Stimulated activated CD8-positive, alpha-beta memory T cell treated with anti-CD3 and anti-CD28 coated beads, Interleukin-12 subunit alpha, Interleukin-12 subunit beta, amount 100 ng/mL, for 4 hours (primary cell): ENCODE data around the gene CYBA.

Source experiments
- DNase-seq: peaks from one replicate; pipeline ENCODE4 v3.0.0-alpha.2; 2020; ENCODE audit warnings: low read depth

The CYBA gene

DNA sequence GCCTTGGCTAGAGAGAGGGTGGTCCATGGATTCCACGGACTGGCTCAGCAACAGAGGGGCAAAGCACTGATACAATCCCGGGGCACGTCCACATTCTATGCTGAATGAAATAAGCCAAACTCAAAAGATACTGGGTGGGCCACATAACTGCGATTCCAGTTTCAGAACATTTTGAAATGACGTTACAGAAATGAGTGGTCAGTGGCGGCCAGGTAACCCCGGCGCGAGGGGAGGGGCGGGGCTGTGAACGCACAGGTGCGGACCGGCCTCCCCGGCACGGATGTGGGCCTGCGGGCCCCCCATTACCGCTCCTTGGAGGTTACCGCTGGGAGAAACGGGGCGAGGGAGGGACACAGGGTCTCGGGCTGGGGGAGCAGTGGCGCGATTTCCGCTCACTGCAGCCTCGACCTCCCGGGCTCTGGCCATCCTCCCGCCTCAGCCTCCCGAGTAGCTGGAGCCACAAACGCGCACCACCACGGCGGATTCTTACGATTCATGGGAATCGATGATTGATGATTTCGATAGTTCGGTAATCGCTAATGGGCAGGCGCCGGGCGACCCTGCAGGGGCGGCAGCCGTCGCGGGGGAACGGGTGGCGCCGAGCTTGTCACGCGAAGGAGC, 11.5 kb upstream of the CYBA start:
- no peak for DNase-seq

- no peak for DNase-seq
These were observed 10.6 kb upstream of the CYBA start for GRCh38 chr16:88661468-88661867.

DNA sequence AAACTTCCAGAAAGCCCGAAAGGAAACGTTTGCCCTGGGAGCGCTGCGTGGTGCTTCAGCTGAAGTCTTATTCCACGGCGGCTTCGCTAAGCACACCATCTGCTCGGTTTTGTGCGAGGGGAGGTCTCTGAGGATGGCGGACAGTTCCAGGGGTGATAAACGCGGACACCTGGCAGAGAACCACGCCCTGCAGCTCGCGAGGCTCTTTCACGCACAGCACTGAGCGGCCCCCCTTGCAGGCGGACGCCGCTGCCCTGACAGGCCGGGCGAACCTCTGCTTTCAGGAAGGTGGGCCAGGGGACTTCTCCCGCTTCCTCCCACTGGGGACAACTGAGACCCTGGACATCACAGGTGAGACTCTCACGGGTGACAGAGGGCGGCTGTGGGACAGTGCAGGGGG, 8.3 kb upstream of the CYBA start:
- DNase-seq = no peak

- no peak for DNase-seq
These were observed 7.9 kb upstream of the CYBA start for GRCh38 chr16:88658714-88659113.

DNA sequence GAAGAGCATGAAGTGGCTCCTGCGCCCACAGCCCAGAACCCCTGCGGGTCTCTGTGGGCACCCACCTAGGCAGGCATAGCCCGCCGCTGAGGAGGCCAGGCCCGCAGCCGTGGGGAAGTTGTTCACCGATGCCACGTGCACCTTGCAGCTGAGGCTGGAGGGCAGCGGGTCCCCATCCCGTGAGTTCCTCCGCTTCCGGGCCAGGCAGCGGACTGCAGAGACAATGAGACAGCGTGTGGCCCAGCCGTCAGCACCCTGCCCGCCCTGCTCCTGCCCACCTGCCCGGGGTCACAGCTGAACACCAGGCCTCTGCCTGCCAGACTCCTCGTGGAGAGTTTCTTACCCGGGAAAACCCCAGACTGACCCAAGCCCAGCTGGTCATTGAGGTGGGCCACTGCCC, 6.5 kb upstream of the CYBA start:
- no peak for DNase-seq

DNA sequence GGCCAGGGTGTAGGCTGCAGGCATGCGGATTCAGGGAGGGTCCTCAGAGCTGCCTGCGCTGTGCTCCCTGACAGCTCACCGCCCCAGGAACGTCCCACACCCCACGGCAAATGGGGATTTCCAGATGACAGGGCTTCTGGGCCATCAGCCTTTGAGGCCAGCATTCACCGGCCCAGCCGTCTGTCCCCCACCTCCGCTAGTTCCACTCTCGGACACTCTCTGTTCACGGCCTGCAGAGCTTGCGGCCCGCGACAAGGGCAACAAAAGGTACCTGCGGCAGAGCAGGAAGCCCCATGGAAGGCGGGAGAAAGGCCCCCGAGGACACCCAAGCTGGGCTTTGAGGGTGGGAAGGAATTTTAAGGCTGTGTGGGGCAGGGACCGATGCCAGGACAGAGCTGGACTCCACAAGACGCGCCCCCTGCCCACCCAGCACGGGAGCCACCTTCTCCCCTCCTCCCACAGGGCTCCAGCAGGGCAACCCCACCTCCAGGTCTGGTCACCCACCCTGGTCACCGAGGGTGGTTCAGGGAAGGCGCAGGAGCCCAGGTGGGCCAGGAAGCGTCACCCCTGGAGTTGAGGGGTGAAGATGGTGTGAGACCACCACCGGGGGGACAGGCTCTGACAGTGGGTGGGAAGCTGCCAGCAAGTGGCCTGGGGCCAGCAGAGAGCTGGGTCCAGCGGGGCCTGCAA, 5.6 kb upstream of the CYBA start:
- DNase-seq = no peak

DNA sequence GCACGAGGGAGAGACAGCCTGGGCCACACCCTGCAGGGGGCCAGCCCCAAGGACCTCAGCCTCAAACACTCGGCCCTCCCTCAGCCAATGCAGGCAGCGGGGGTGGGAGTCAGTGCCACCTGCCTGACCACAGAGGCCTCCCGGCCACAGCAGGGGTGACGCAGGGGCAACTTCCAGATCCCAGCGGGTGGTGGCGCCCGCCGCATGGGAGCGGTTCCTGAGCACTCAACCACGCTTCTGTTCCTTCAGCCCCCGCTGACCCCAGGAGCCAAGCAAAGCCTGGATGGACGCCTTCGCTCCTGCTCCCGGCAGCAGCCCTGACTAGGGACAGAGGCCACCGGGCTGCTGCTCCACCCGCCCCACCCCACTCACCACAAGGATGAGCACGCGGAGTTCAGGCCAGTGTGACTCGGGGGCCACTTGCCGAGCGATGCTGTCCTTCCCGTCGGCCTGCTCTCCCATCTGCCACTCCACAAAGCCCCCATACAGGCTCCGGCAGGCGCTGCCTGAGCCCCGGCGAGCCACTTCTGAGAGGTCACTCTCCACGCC, 5.0 kb upstream of the CYBA start:
- no peak for DNase-seq

- DNase-seq = no peak
These were observed 4.3 kb upstream of the CYBA start for GRCh38 chr16:88655053-88655732.

DNA sequence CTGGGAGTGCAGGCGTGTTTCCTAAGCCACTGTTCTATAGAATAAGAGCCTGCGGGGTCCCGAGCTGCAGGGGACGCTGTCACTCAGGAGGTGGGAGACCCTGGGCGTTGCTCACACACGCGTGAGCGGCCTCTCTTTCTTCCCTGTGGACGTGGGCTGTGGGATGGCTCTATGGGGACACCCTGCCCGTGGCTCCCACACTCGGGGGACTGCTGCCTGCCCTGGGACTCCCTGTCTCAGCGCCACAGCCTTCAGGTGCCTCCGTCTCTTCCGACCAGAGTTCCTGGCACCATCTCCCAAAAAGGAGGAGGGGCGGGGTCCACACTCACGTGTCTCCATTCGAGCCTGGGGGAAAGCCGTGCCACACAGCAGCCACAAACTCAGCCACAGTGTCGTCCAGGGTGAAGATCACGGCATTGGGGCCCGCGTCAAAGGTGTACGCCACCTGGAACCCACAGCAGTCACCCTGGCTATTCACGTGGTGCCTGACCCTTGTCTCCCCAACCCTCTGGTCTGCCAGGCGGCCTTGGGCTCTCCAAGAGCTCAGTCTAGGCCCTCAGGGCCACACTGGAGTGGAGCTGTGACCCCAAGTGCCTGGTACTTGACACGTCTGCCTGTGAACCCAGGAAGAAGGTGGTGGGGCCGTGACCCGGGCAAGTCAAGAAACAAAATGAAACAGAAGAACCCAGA, 3.7 kb upstream of the CYBA start:
- DNase-seq = no peak

GRCh38 chr16:88653596-88654362, 2.9 kb upstream of the CYBA start:
- no peak for DNase-seq

DNA sequence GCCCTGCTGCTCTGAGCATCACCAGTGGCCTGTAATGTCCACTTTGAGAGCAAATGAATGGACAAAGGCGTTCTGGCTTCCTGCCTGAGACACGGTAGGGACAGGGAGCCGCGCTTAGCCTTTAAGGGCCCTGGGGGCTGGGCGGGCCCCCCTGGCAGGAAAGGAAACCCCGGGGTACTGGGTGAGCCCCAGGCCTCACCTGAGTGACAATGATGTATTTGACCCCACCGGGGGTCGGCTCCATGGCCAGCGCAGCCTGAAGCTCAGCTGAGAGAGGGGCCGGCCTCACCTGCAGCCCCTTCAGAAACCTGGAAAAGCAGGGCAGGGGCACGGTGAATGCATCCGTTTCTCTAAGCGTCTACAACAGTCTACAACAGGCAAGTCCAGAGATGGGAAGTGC, 2.2 kb upstream of the CYBA start:
- DNase-seq = no peak

- no peak for DNase-seq
These were observed 1.9 kb upstream of the CYBA start for GRCh38 chr16:88652762-88653063.

- DNase-seq = no peak
These were observed 1.3 kb upstream of the CYBA start for GRCh38 chr16:88651989-88652761.

DNA sequence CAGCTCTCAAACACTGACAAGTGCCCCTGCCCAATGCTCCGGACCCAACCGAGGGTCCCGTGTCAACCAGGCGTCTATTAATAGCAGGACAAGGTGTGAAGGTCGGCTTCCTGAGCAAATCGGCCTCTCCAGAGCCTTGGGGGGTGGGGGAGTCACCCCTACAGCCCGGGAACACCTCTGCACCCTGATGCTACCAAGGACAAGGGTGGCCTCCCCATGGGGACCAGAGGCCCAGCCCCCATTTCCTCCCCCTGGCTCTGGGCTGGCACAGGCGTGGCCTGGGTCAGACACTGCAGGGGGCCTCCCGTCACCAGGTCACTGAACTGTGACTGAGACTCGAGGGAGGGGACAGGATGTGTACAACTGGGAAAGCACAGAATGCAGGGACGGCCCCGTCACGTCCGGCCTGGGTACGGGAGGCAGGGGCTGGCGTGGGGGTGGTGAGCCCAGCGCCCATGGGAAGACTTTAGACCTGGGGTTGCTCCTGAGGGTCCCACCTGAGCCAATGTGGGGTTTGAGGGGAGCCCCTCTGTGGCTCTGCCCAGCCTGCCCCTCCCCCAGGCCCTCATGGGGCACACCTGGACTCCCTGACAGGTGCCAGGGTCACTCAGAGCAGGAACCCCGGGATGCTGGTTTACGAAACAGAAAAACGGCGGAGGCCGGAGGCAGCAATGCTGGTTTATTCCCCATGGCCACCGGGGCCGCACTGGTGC, 579 bp upstream of the CYBA start:
- peak; percentile 50 for DNase-seq

- no peak for DNase-seq
These were observed 717 bp downstream of the CYBA start for GRCh38 chr16:88649924-88650748.

DNA sequence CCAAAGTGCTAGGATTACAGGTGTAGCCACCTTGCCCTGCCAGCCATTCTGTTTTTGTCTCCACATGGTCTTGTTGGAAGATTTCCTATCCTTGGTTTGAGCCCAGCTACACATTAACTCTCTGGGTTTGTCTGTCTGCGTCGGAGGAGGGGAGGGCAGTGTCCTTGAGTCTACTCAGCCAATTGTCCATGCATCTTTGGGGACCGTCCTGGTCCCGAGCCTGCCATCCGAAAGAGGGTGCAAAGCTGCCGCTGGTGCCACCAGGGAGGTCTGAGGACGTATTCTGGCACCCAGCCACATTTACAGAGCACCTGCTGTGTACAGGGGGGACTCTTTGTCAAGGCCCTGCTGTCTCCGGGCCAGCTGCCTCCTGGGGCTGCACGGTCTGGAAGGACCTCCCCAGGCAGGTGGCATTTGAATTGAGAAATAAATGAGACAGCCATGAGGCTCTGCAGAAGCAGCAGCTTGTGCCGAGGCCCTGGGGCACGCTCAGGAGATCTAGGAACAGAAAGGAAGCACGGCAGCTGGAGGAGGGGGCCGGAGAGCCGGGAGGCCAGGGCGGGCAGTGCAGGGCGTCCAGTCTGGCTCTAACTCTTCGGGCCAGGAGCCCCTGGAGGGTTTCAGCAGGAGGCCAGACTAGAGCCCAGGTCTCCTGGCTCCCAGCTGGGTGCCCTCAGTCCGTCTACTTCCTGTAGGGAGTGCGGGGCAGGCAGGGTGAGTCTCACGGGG, 1.5 kb downstream of the CYBA start:
- no peak for DNase-seq

GRCh38 chr16:88647178-88648070, 3.4 kb downstream of the CYBA start:
- DNase-seq = no peak
